SK-N-SH (cell line): ENCODE measurements around the gene CIAO3. TPM values are rescaled to one million over a fixed set of nuclear protein-coding genes. Genes with fewer than 3 reads are reported as not detected.

ENCODE experiments used
- CTCF ChIA-PET: fragments of 300-600, 350-600 bp; formaldehyde crosslinking; extraction: SDS; loops from one replicate; lab custom pipeline; 2021; lab: Yijun Ruan, JAX
- POLR2A ChIA-PET: fragments of 350-600 bp; sonication (Branson Sonifier 250); formaldehyde crosslinking; extraction: SDS; loops from one replicate; lab custom pipeline; 2020; ENCODE audit warnings: antibody characterized with exemption, inconsistent platforms; lab: Yijun Ruan, JAX
- DNase-seq: peaks from one replicate; pipeline ENCODE4 v3.0.0; 2012
- H2AFZ ChIP-seq: fragments of 200-600 bp; sonication (generic); 2 replicates; pipeline ENCODE4 v1.8.1; 2016; ENCODE audit warnings: antibody characterized with exemption, mild to moderate bottlenecking, low read depth
- H3F3A ChIP-seq: fragments of 200-600 bp; sonication (generic); replicated peaks from 2 replicates; pipeline ENCODE3; 2016; ENCODE audit warnings: antibody characterized with exemption, mild to moderate bottlenecking; ENCODE audit not compliant: insufficient read depth
- H3K27ac ChIP-seq, 2 experiments: fragments of 200-500 bp in 1 of 2; fragments of 200-600 bp in 1 of 2; sonication (Bioruptor generic) in 1 of 2; sonication (generic), shearing (Covaris generic) in 1 of 2; 2 replicates each; pipeline versions ENCODE4 v1.5.1 to v1.6.1; 2014 to 2016; ENCODE audit warnings: low read depth in 2 of 2, inconsistent platforms in 1 of 2, low read length in 1 of 2, mild to moderate bottlenecking in 1 of 2, mixed read lengths in 1 of 2
- H3K27me3 ChIP-seq: fragments of 200-600 bp; sonication (generic), shearing (Covaris generic); 2 replicates; pipeline ENCODE4 v1.6.1; 2016; ENCODE audit warnings: mixed run types; ENCODE audit not compliant: insufficient read depth
- H3K36me3 ChIP-seq, 2 experiments: fragments of 200-500 bp in 1 of 2; fragments of 200-600 bp in 1 of 2; sonication (Bioruptor generic) in 1 of 2; sonication (generic) in 1 of 2; replicated peaks in 1 of 2; 2 replicates each; pipeline versions ENCODE3 to v1.5.1; 2014 to 2016; ENCODE audit warnings: low read length in 1 of 2, mild to moderate bottlenecking in 1 of 2; ENCODE audit not compliant: insufficient read depth in 2 of 2, control insufficient read depth in 1 of 2
- H3K4me1 ChIP-seq, 2 experiments: fragments of 200-500 bp in 1 of 2; fragments of 200-600 bp in 1 of 2; sonication (Bioruptor generic) in 1 of 2; sonication (generic), shearing (Covaris generic) in 1 of 2; 2 replicates each; pipeline versions ENCODE4 v1.5.1 to v1.6.1; 2014 to 2016; ENCODE audit warnings: low read depth in 1 of 2, low read length in 1 of 2, mixed run types in 1 of 2; ENCODE audit not compliant: insufficient read depth in 2 of 2, control insufficient read depth in 1 of 2
- H3K4me2 ChIP-seq: fragments of 200-600 bp; sonication (generic), shearing (Covaris generic); 2 replicates; pipeline ENCODE4 v1.6.1; 2017; ENCODE audit warnings: mixed run types
- H3K4me3 ChIP-seq, 2 experiments: fragments of 200-500 bp in 1 of 2; fragments of 200-600 bp in 1 of 2; sonication (Bioruptor generic) in 1 of 2; sonication (generic), shearing (Covaris generic) in 1 of 2; 2 replicates each; pipeline versions ENCODE4 v1.5.1 to v1.8.1; 2014 to 2016; ENCODE audit warnings: low read depth in 2 of 2, inconsistent platforms in 1 of 2, low read length in 1 of 2, mild to moderate bottlenecking in 1 of 2, mixed read lengths in 1 of 2, moderate library complexity in 1 of 2
- H3K79me2 ChIP-seq: fragments of 200-600 bp; sonication (generic); 2 replicates; pipeline ENCODE4 v1.8.1; 2017; ENCODE audit warnings: mild to moderate bottlenecking; ENCODE audit not compliant: insufficient read depth
- H3K9ac ChIP-seq: fragments of 200-600 bp; sonication (generic); 2 replicates; pipeline ENCODE4 v1.6.1; 2017; ENCODE audit warnings: mixed run types
- H3K9me2 ChIP-seq: fragments of 200-600 bp; sonication (generic); 2 replicates; pipeline ENCODE4 v1.6.1; 2017; ENCODE audit warnings: mixed run types
- H3K9me3 ChIP-seq: fragments of 200-600 bp; sonication (generic); 2 replicates; pipeline ENCODE4 v1.6.1; 2017; ENCODE audit warnings: mixed run types, mild to moderate bottlenecking, moderate library complexity
- H4K20me1 ChIP-seq: fragments of 200-600 bp; sonication (generic); 2 replicates; pipeline ENCODE4 v1.6.1; 2017; ENCODE audit warnings: mild to moderate bottlenecking, mixed run types; ENCODE audit not compliant: insufficient read depth
- CHD2 ChIP-seq: fragments of 150-350 bp; IDR thresholded peaks from 2 replicates; pipeline ENCODE4 v1.6.1; 2018; ENCODE audit warnings: low read length; ENCODE audit not compliant: partially characterized antibody
- ELF1 ChIP-seq: IDR thresholded peaks from 2 replicates; pipeline ENCODE4 v1.4.0; 2012
- FOSL2 ChIP-seq: IDR thresholded peaks from 2 replicates; pipeline ENCODE4 v1.4.0; 2012; ENCODE audit warnings: low read depth, mild to moderate bottlenecking, moderate library complexity, borderline replicate concordance
- GABPA ChIP-seq: IDR thresholded peaks from 2 replicates; pipeline ENCODE4 v1.4.0; 2012; ENCODE audit warnings: low read depth, mild to moderate bottlenecking
- JUND ChIP-seq: IDR thresholded peaks from 2 replicates; pipeline ENCODE4 v1.4.0; 2012
- MXI1 ChIP-seq: IDR thresholded peaks from 2 replicates; pipeline ENCODE4 v1.6.1; 2012; ENCODE audit warnings: mild to moderate bottlenecking, low read depth, low read length, improper control_type of control experiment
- NFIC ChIP-seq: IDR thresholded peaks from 2 replicates; pipeline ENCODE4 v1.4.0; 2012; ENCODE audit warnings: borderline replicate concordance
- PBX3 ChIP-seq: IDR thresholded peaks from 2 replicates; pipeline ENCODE4; 2012
- POLR2AphosphoS5 ChIP-seq: IDR thresholded peaks from 2 replicates; pipeline ENCODE4 v1.6.1; 2012; ENCODE audit warnings: low read depth, low read length
- RAD21 ChIP-seq: IDR thresholded peaks from 2 replicates; pipeline ENCODE4 v1.6.1; 2012; ENCODE audit warnings: mild to moderate bottlenecking, low read length
- RCOR1 ChIP-seq: fragments of 150-350 bp; IDR thresholded peaks from 2 replicates; pipeline ENCODE4 v1.6.1; 2017; ENCODE audit warnings: antibody characterized with exemption, low read length
- RFX5 ChIP-seq: IDR thresholded peaks from 2 replicates; pipeline ENCODE4 v1.6.1; 2012; ENCODE audit warnings: mild to moderate bottlenecking, improper control_type of control experiment, low read length
- RXRA ChIP-seq: IDR thresholded peaks from 2 replicates; pipeline ENCODE4 v1.4.0; 2012; ENCODE audit warnings: low read depth, mild to moderate bottlenecking, borderline replicate concordance
- TAF1 ChIP-seq: IDR thresholded peaks from 2 replicates; pipeline ENCODE4 v1.6.1; 2012; ENCODE audit warnings: low read depth, mild to moderate bottlenecking, low read length, moderate library complexity, borderline replicate concordance
- USF1 ChIP-seq: IDR thresholded peaks from 2 replicates; pipeline ENCODE4 v1.4.0; 2012; ENCODE audit warnings: low read depth, borderline replicate concordance
- USF2 ChIP-seq: fragments of 150-350 bp; IDR thresholded peaks from 2 replicates; pipeline ENCODE4 v1.6.1; 2017; ENCODE audit warnings: antibody characterized with exemption, low read length, low read depth, borderline replicate concordance
- YY1 ChIP-seq: IDR thresholded peaks from 2 replicates; pipeline ENCODE4 v1.4.0; 2012; ENCODE audit warnings: low read depth, mild to moderate bottlenecking
- WGBS: methylation state at CpG from one replicate; pipeline ENCODE4 v1.1.6; 2017; ENCODE audit warnings: low lambda C conversion rate; 5-methylcytosine and 5-hydroxymethylcytosine counted together
- polyA plus RNA-seq, 3 experiments: library from polyadenylated mRNA; depleted of rRNA; stranded (reverse); fragments of >200 nt; gene quantifications; 2 replicates each; pipeline ENCODE4 v1.2.3, GENCODE V29; 2012

CIAO3 gene
- polyA plus RNA-seq, 1 of the 3 experiments (the other 2 are of a cell fraction), result 14.4 TPM

- no peak for TF ChIP-seq USF1
These were observed 45.3 kb downstream of the CIAO3 start (continued) for GRCh38 chr16:695355-696089.

GRCh38 chr16:694863-695354 lies 45.9 kb downstream of the CIAO3 start:
- Histone ChIP-seq H3K9me2 (no peaks in the 10 kb centered on the region), H4K20me1 (peaks cover 12% of the 10 kb centered on the region), H3K4me3 (no peak overlapping the region), H3K9ac (no peak overlapping the region), H3K79me2 (peaks cover 19% of the 10 kb centered on the region), H3K36me3 (peaks cover 0 to 2% of the 10 kb centered on the region in 2 experiments), H3K4me2 (no peak overlapping the region), H2AFZ (no peak overlapping the region), H3F3A (peaks cover 20% of the 10 kb centered on the region), H3K27ac (no peak overlapping the region), H3K27me3 (no peaks in the 10 kb centered on the region)
- POLR2A ChIA-PET, result no interaction called here
- 89% methylated on average over 29 of the region's 37 CpGs for WGBS
- CTCF ChIA-PET, result no interaction called here
- DNase-seq, result no peak
- TF ChIP-seq RAD21 (no peak), RFX5 (no peak), PBX3 (no peak)
- TF ChIP-seq, all 33 proteins: peak for 0
- H3K4me1 ChIP-seq, result no peaks in the 10 kb centered on the region
- H3K9me3 ChIP-seq, result no peaks in the 10 kb centered on the region

- WGBS, result 80% methylated on average over 29 of the region's 64 CpGs
- Histone ChIP-seq H3K9ac (no peak overlapping the region), H3K36me3 (peaks cover 0 to 2% of the 10 kb centered on the region in 2 experiments), H3K9me2 (no peaks in the 10 kb centered on the region), H2AFZ (no peak overlapping the region), H3K79me2 (peaks cover 20% of the 10 kb centered on the region), H3F3A (peaks cover 20% of the 10 kb centered on the region), H3K27me3 (no peaks in the 10 kb centered on the region), H3K4me2 (no peak overlapping the region), H3K27ac (no peak overlapping the region), H3K9me3 (no peaks in the 10 kb centered on the region), H4K20me1 (peaks cover 6% of the 10 kb centered on the region; the same call in 1 of the 2 replicates), H3K4me1 (peaks cover 4 to 5% of the 10 kb centered on the region in 2 experiments; a peak in 2 of 4 replicates), H3K4me3 (no peak overlapping the region)
- TF ChIP-seq MXI1 (no peak), PBX3 (no peak), CHD2 (no peak), YY1 (no peak), USF1 (no peak), TAF1 (no peak), ELF1 (no peak), RCOR1 (no peak), POLR2AphosphoS5 (no peak), GABPA (no peak), RXRA (no peak), FOSL2 (no peak), JUND (no peak), USF2 (no peak), NFIC (no peak)
- DNase-seq, result no peak
- POLR2A ChIA-PET, result no interaction called here
- CTCF ChIA-PET, result no interaction called here
These were observed 46.5 kb downstream of the CIAO3 start for GRCh38 chr16:694187-694862.
